Caco-2 (cell line): Measurements from ENCODE around the gene HSD11B2. TPM values are rescaled to one million over a fixed set of nuclear protein-coding genes. Genes with fewer than 3 reads are reported as not detected.

Experiments used
- BruUV-seq: library from RNA; stranded (reverse); fragments of 400-500 nt; replicated peaks from 2 replicates; lab custom pipeline; 2021; lab: Mats Ljungman, UMichigan
- CTCF ChIA-PET: fragments of 300-600 bp; sonication (Branson Sonifier 250); formaldehyde crosslinking; loops from one replicate; lab custom pipeline; 2022; ENCODE audit warnings: antibody characterized with exemption; lab: Charles Lee
- POLR2A ChIA-PET: fragments of 300-600 bp; sonication (Branson Sonifier 250); formaldehyde crosslinking; loops from one replicate; lab custom pipeline; 2022; ENCODE audit warnings: antibody characterized with exemption; lab: Charles Lee
- DNase-seq, 2 experiments: peaks; one replicate each; pipeline versions ENCODE4 v3.0.0 to v3.0.0-alpha.2; 2020 to 2022
- H3K27me3 ChIP-seq: replicated peaks from 2 replicates; pipeline ENCODE4 v1.6.0; 2011; ENCODE audit warnings: low read length; ENCODE audit not compliant: control insufficient read depth, insufficient read depth
- H3K36me3 ChIP-seq: 2 replicates; pipeline ENCODE4 v1.5.1; 2011; ENCODE audit warnings: low read length; ENCODE audit not compliant: control insufficient read depth, insufficient read depth
- H3K4me1 ChIP-seq: fragments of 250-450 bp; sonication (Bioruptor Pico); 2 replicates; pipeline ENCODE4 v1.5.1; 2020; ENCODE audit warnings: mild to moderate bottlenecking
- H3K4me3 ChIP-seq: 2 replicates; pipeline ENCODE4 v1.5.1; 2011; ENCODE audit warnings: low read depth, mild to moderate bottlenecking, control low read depth, low read length
- H3K9me3 ChIP-seq: fragments of 250-450 bp; sonication (Bioruptor Pico); 2 replicates; pipeline ENCODE4 v1.5.1; 2020; ENCODE audit warnings: mild to moderate bottlenecking, moderate library complexity
- H3K27ac Mint-ChIP-seq: one replicate; pipeline ENCODE4 v1.8.0; 2022; ENCODE audit warnings: mixed read lengths; ENCODE audit not compliant: unreplicated experiment
- H3K27me3 Mint-ChIP-seq: one replicate; pipeline ENCODE4 v1.8.0; 2022; ENCODE audit warnings: mixed read lengths; ENCODE audit not compliant: insufficient read depth, unreplicated experiment
- H3K36me3 Mint-ChIP-seq: one replicate; pipeline ENCODE4 v1.8.0; 2022; ENCODE audit warnings: mild to moderate bottlenecking, mixed read lengths; ENCODE audit not compliant: insufficient read depth, unreplicated experiment
- H3K4me1 Mint-ChIP-seq: one replicate; pipeline ENCODE4 v1.8.0; 2022; ENCODE audit warnings: low read depth, mixed read lengths; ENCODE audit not compliant: unreplicated experiment
- H3K4me3 Mint-ChIP-seq: one replicate; pipeline ENCODE4 v1.8.0; 2022; ENCODE audit warnings: mild to moderate bottlenecking, moderate library complexity, mixed read lengths; ENCODE audit not compliant: unreplicated experiment
- H3K9me3 Mint-ChIP-seq: one replicate; pipeline ENCODE4 v1.8.0; 2022; ENCODE audit warnings: mixed read lengths; ENCODE audit not compliant: unreplicated experiment
- CTCF ChIP-seq, 2 experiments: fragments of 200-600 bp in 1 of 2; IDR thresholded peaks; 1 replicate in 1 of 2; 2 replicates in 1 of 2; pipeline versions ENCODE4 v1.5.1 to v1.8.0; 2011 to 2022; ENCODE audit warnings: antibody characterized with exemption in 1 of 2, control low read depth in 1 of 2, inconsistent platforms in 1 of 2, low read depth in 1 of 2, low read length in 1 of 2, mild to moderate bottlenecking in 1 of 2, moderate library complexity in 1 of 2; ENCODE audit not compliant: insufficient read depth in 1 of 2, severe bottlenecking in 1 of 2, unreplicated experiment in 1 of 2
- intact Hi-C: fragments of 100-400 bp; cut with micrococcal nuclease; formaldehyde crosslinking; loops from one replicate; pipeline ENCODE4 v1.10.0; 2022; ENCODE audit not compliant: unreplicated experiment
- total RNA-seq: library from RNA; stranded (reverse); gene quantifications from 2 replicates; pipeline ENCODE4 v1.2.3, GENCODE V29; 2022

HSD11B2 gene
- total RNA-seq, 1 experiment from 2014 or later = 11.3 TPM

- POLR2A ChIA-PET = no interaction called here
- intact Hi-C loops = no loop called here
Measured at GRCh38 chr16:67384778-67385510, 46.0 kb upstream of the HSD11B2 start.

GRCh38 chr16:67386861-67387455 is 44.0 kb upstream of the HSD11B2 start:
- no peak for DNase-seq
- H3K4me3 Mint-ChIP-seq = no peak overlapping the region
- H3K27ac Mint-ChIP-seq = no peak overlapping the region
- no TSS peak for BruUV-seq
- TF ChIP-seq CTCF (IDR thresholded peaks at IDR 0.05; ENCODE audit: insufficient read depth in 1 of 2, low read depth in 1 of 2, low read length in 1 of 2, severe bottlenecking in 1 of 2, unreplicated experiment in 1 of 2) = no peak
- H3K9me3 Mint-ChIP-seq = no peaks in the 10 kb centered on the region
- ChIA-PET CTCF (interaction anchor here (0.6 to 0.9 kb wide), 2 partner anchors 20 to 60 kb away, joined by 3 read pairs; no protein-coding TSS in a partner anchor), POLR2A (interaction anchor here (0.6 kb wide), 1 partner anchor 48 kb away, joined by 5 read pairs; no protein-coding TSS in a partner anchor)
- Histone ChIP-seq H3K27me3 (no peaks in the 10 kb centered on the region), H3K4me1 (no peaks in the 10 kb centered on the region), H3K9me3 (no peaks in the 10 kb centered on the region), H3K4me3 (no peak overlapping the region), H3K36me3 (no peaks in the 10 kb centered on the region)
- H3K36me3 Mint-ChIP-seq = no peaks in the 10 kb centered on the region
- no peaks in the 10 kb centered on the region for H3K4me1 Mint-ChIP-seq
- no peaks in the 10 kb centered on the region for H3K27me3 Mint-ChIP-seq
- intact Hi-C loops = no loop called here

More at GRCh38 chr16:67384778-67385510, 46.0 kb upstream of the HSD11B2 start:
- H3K27me3 ChIP-seq = no peaks in the 10 kb centered on the region
- CTCF ChIA-PET = no interaction called here
- H3K36me3 ChIP-seq = no peaks in the 10 kb centered on the region
- DNase-seq = no peak
- H3K4me3 Mint-ChIP-seq = no peak overlapping the region
- no peaks in the 10 kb centered on the region for H3K9me3 Mint-ChIP-seq
- TF ChIP-seq CTCF (IDR thresholded peaks at IDR 0.05; ENCODE audit: insufficient read depth in 1 of 2, low read depth in 1 of 2, low read length in 1 of 2, severe bottlenecking in 1 of 2, unreplicated experiment in 1 of 2) = no peak
- H3K4me1 Mint-ChIP-seq = no peaks in the 10 kb centered on the region
- no peak overlapping the region for H3K27ac Mint-ChIP-seq
- H3K4me3 ChIP-seq = no peak overlapping the region
- H3K9me3 ChIP-seq = no peaks in the 10 kb centered on the region
- H3K36me3 Mint-ChIP-seq = no peaks in the 10 kb centered on the region
- no peaks in the 10 kb centered on the region for H3K27me3 Mint-ChIP-seq
- no TSS peak for BruUV-seq
- no peaks in the 10 kb centered on the region for H3K4me1 ChIP-seq

- Mint-ChIP-seq H3K27me3 (no peaks in the 10 kb centered on the region), H3K36me3 (no peaks in the 10 kb centered on the region), H3K4me3 (no peak overlapping the region), H3K4me1 (peaks cover 5% of the 10 kb centered on the region), H3K9me3 (no peaks in the 10 kb centered on the region), H3K27ac (no peak overlapping the region)
- POLR2A ChIA-PET = no interaction called here
- no TSS peak for BruUV-seq
- H3K4me3 ChIP-seq = no peak overlapping the region
- no peak for DNase-seq
- no peaks in the 10 kb centered on the region for H3K27me3 ChIP-seq
- intact Hi-C loops = no loop called here
- no peaks in the 10 kb centered on the region for H3K9me3 ChIP-seq
- CTCF ChIA-PET = interaction anchor here (0.6 to 1.4 kb wide), 3 partner anchors 23 to 59 kb away, joined by 3 to 4 read pairs (median 3); no protein-coding TSS in a partner anchor
- no peak for TF ChIP-seq CTCF (IDR thresholded peaks at IDR 0.05; ENCODE audit: insufficient read depth in 1 of 2, low read depth in 1 of 2, low read length in 1 of 2, severe bottlenecking in 1 of 2, unreplicated experiment in 1 of 2)
- H3K4me1 ChIP-seq = no peaks in the 10 kb centered on the region
- H3K36me3 ChIP-seq = no peaks in the 10 kb centered on the region
Measured at GRCh38 chr16:67387479-67388079, 43.3 kb upstream of the HSD11B2 start.
